C4-2B (cell line): ENCODE measurements around the gene SEC63.

ENCODE experiments used
- ZFX ChIP-seq: fragments of 450-650 bp; IDR thresholded peaks from 2 replicates; pipeline ENCODE4 v1.6.1; 2017
- TF ChIP-seq, protein P1 (sequence below): fragments of 450-650 bp; conservative IDR thresholded peaks from 2 replicates; pipeline ENCODE4 v1.5.1; 2017; ENCODE audit warnings: mild to moderate bottlenecking

DNA sequence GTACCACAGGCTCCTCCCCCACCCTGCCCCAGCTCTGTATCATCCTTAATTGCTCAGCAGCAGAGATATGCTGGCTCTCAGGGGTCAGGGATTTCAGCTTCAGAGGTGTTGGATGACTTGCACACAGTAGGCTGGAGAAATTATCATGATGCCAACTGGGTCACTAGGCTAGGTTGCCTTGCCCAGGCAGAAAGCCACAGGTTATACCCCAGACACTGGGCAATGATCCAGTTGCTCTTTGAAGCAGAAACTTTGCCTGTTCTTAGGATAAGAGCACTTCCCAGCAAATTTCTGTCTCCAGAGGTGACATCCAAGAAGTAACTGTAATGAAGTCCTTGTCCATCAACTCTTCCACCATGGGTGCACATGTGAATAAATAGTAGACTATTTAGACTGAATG is 95.6 kb downstream of the SEC63 start:
- TF ChIP-seq, protein P1, sequence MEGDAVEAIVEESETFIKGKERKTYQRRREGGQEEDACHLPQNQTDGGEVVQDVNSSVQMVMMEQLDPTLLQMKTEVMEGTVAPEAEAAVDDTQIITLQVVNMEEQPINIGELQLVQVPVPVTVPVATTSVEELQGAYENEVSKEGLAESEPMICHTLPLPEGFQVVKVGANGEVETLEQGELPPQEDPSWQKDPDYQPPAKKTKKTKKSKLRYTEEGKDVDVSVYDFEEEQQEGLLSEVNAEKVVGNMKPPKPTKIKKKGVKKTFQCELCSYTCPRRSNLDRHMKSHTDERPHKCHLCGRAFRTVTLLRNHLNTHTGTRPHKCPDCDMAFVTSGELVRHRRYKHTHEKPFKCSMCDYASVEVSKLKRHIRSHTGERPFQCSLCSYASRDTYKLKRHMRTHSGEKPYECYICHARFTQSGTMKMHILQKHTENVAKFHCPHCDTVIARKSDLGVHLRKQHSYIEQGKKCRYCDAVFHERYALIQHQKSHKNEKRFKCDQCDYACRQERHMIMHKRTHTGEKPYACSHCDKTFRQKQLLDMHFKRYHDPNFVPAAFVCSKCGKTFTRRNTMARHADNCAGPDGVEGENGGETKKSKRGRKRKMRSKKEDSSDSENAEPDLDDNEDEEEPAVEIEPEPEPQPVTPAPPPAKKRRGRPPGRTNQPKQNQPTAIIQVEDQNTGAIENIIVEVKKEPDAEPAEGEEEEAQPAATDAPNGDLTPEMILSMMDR, result no peak
- TF ChIP-seq ZFX, result no peak
